Adrenal gland (tissue), 19 donors: ENCODE data around the gene PDCD4. TPM values are rescaled to one million over a fixed set of nuclear protein-coding genes. Genes with fewer than 3 reads are reported as not detected.

Experiments
- DNase-seq, 7 donors: peaks; one replicate each; pipeline ENCODE4 v3.0.0-alpha.2; 2019 to 2020
- H3K27ac ChIP-seq, 5 donors: fragments of 200-600 bp; sonication (generic) in 4 of 5; 1 replicate in 3 of 5; 2 replicates in 2 of 5; pipeline versions ENCODE4 v1.5.1 to v1.8.0; 2016 to 2020; ENCODE audit warnings: mild to moderate bottlenecking in 1 of 5
- H3K27me3 ChIP-seq: fragments of 200-600 bp; 2 replicates; pipeline ENCODE4 v1.8.0; 2021
- H3K36me3 ChIP-seq, 2 donors: fragments of 200-600 bp; replicated peaks in 1 of 2; 1 replicate in 1 of 2; 2 replicates in 1 of 2; pipeline versions ENCODE4 v1.5.1 to v1.8.0; 2018 to 2022
- H3K4me1 ChIP-seq, 2 donors: fragments of 200-600 bp; replicated peaks in 1 of 2; 1 replicate in 1 of 2; 2 replicates in 1 of 2; pipeline versions ENCODE4 v1.5.1 to v1.8.0; 2018 to 2021
- H3K4me3 ChIP-seq, 4 donors: fragments of 200-600 bp; sonication (generic) in 3 of 4; one replicate each; pipeline ENCODE4 v1.5.1; 2016 to 2018
- H3K9me3 ChIP-seq, 3 donors: fragments of 200-600 bp; sonication (generic) in 1 of 3; replicated peaks in 1 of 3; 1 replicate in 2 of 3; 2 replicates in 1 of 3; pipeline versions ENCODE4 v1.5.1 to v1.8.0; 2016 to 2021
- CTCF ChIP-seq, 6 experiments: fragments of 450-650 bp in 4 of 6; fragments of 200-600 bp in 2 of 6; sonication (generic) in 1 of 6; IDR thresholded peaks; 1 replicate in 5 of 6; 2 replicates in 1 of 6; pipeline versions ENCODE4 v1.5.1 to v1.8.0; 2016 to 2021; ENCODE audit warnings: antibody characterized with exemption in 6 of 6, mild to moderate bottlenecking in 2 of 6, moderate library complexity in 1 of 6
- POLR2A ChIP-seq, 2 donors: fragments of 450-650 bp; IDR thresholded peaks; one replicate each; pipeline ENCODE4 v1.6.1; 2017; ENCODE audit warnings: antibody characterized with exemption in 2 of 2, mild to moderate bottlenecking in 2 of 2, moderate library complexity in 1 of 2
- WGBS, 4 donors: extraction: QIAGEN DNeasy Blood & Tissue Kit in 2 of 4; methylation state at CpG; one replicate each; pipeline versions ENCODE4 v1.1.5 to v1.1.7; 2013 to 2017; 5-methylcytosine and 5-hydroxymethylcytosine counted together
- intact Hi-C, 2 donors: fragments of 100-400 bp; cut with DNase I; formaldehyde crosslinking; loops; one replicate each; pipeline versions ENCODE4 v1.14.1 to v1.15.0; 2022 to 2023
- long read RNA-seq, 10 donors: library from polyadenylated mRNA in 3 of 10; unstranded in 2 of 10; stranded (forward) in 1 of 10; transcript quantifications; one replicate each; pipeline ENCODE4 v2.0.0 and lab custom pipeline, GENCODE V29; 2021 to 2026
- polyA plus RNA-seq, 3 donors: library from polyadenylated mRNA; stranded (reverse); fragments of 200-250 nt in 2 of 3; fragments of 350-450 nt in 1 of 3; fragmentation: Illumina TruSeq in 1 of 3; extraction: RNeasy Lipid Tissue Mini Kit (QIAGEN cat#74804) in 1 of 3; gene quantifications; one replicate each; pipeline ENCODE4 v1.2.3, GENCODE V29; 2013 to 2014
- total RNA-seq, 9 donors: library from RNA; depleted of rRNA in 4 of 9; stranded (reverse); fragments of >200 nt in 4 of 9; fragments of 120-200 nt in 1 of 9; fragmentation: NEBNext Ultra II Directional in 1 of 9; extraction: Animal tissue kit (Norgen Biotek cat#: 25700) in 1 of 9; gene quantifications; one replicate each; pipeline versions ENCODE4 v1.1.0 to v1.2.4, GENCODE V29; 2013 to 2023
- donor health status: healthy with polysubstance abuse.
- donor health status: Bipolar disorder and iron deficiency.
- donor health status: DM: yes; HTN: yes; CAD: no.
- donor health status: DM: no; HTN: no; CAD: no.
- donor health status: DM: no; HTN: no; CAD: no.
- donor health status: DM: yes; HTN: yes; CAD: no.

PDCD4 gene
- 100 to 1,000 TPM in 2 of 9 donors, 10 to 100 TPM in 7; 16.8 to 150 (median 42.6) TPM for total RNA-seq
- polyA plus RNA-seq, result 10 to 100 TPM; 39.7 to 75.1 (median 47.0) TPM
- long read RNA-seq, donor 1, transcript PDCD4-201 (12 exons, 3,602 nt), result major isoform, 14 of 76 reads
- long read RNA-seq, donor 1, partial matches to known transcripts, result 62 of 76 reads
- long read RNA-seq, donor 1, other reads (novel, unspliced or antisense), result 0 of 76 reads
- long read RNA-seq, donor 2, transcript PDCD4-201 (12 exons, 3,602 nt), result major isoform, 25 of 71 reads
- long read RNA-seq, donor 2, partial matches to known transcripts, result 44 of 71 reads
- long read RNA-seq, donor 2, other reads (novel, unspliced or antisense), result 0 of 71 reads
- long read RNA-seq, donor 3, transcript PDCD4-201 (12 exons, 3,602 nt), result major isoform, 16 of 16 reads
- long read RNA-seq, donor 3, partial matches to known transcripts, result 0 of 16 reads
- long read RNA-seq, donor 3, other reads (novel, unspliced or antisense), result 0 of 16 reads
- long read RNA-seq, donor 4, transcript PDCD4-201 (12 exons, 3,602 nt), result major isoform, 11 of 24 reads
- long read RNA-seq, donor 4, partial matches to known transcripts, result 1 of 24 reads
- long read RNA-seq, donor 4, other reads (novel, unspliced or antisense), result 12 of 24 reads
- long read RNA-seq, donor 5, transcript PDCD4-201 (12 exons, 3,602 nt), result major isoform, 50 of 71 reads
- long read RNA-seq, donor 5, partial matches to known transcripts, result 5 of 71 reads
- long read RNA-seq, donor 5, other reads (novel, unspliced or antisense), result 14 of 71 reads
- long read RNA-seq, donor 6, transcript PDCD4-201 (12 exons, 3,602 nt), result major isoform, 23 of 34 reads
- long read RNA-seq, donor 6, partial matches to known transcripts, result 0 of 34 reads
- long read RNA-seq, donor 6, other reads (novel, unspliced or antisense), result 11 of 34 reads
- long read RNA-seq, donor 7, partial matches to known transcripts, result 17 of 36 reads
- long read RNA-seq, donor 7, other reads (novel, unspliced or antisense), result 14 of 36 reads
- long read RNA-seq, donor 8, transcript PDCD4-201 (12 exons, 3,602 nt), result major isoform, 36 of 95 reads
- long read RNA-seq, donor 8, partial matches to known transcripts, result 54 of 95 reads
- long read RNA-seq, donor 8, other reads (novel, unspliced or antisense), result 5 of 95 reads
- long read RNA-seq, donor 9, transcript PDCD4-201 (12 exons, 3,602 nt), result major isoform, 28 of 41 reads
- long read RNA-seq, donor 9, partial matches to known transcripts, result 13 of 41 reads
- long read RNA-seq, donor 9, other reads (novel, unspliced or antisense), result 0 of 41 reads
- long read RNA-seq, donor 10, transcript PDCD4-201 (12 exons, 3,602 nt), result major isoform, 8 of 30 reads
- long read RNA-seq, donor 10, partial matches to known transcripts, result 0 of 30 reads
- long read RNA-seq, donor 10, other reads (novel, unspliced or antisense), result 22 of 30 reads

GRCh38 chr10:110871298-110872084, at the start of gene PDCD4:
Gene PDCD4, plus strand, starts transcription at chr10:110871928. Its CDS starts 4,100 bp downstream, at chr10:110876028.
- intact Hi-C loops, result loop anchor here in 1 of 2 donors (2.0 kb wide), 1 partner anchor 69 kb away; no protein-coding TSS in a partner anchor
- Histone ChIP-seq H3K9me3 (no peaks in the 10 kb centered on the region), H3K4me1 (peaks cover 17 to 33% of the 10 kb centered on the region in 2 donors), H3K27ac (peak within 1 kb of the TSS in 4 of 5 donors; percentile 87 to 98 (median 93)), H3K36me3 (no peaks in the 10 kb centered on the region), H3K27me3 (no peaks in the 10 kb centered on the region), H3K4me3 (peak within 1 kb of the TSS; percentile 62 to 95 (median 90))
- TF ChIP-seq POLR2A (IDR thresholded peaks at IDR 0.05) (peak; percentile 74 to 94), CTCF (IDR thresholded peaks at IDR 0.05) (no peak)
- WGBS, 4 donors, result 1 to 2% (median 1%) methylated on average over 22 to 47 of the region's 47 CpGs
- peak; percentile 99 to 100 (median 100) for DNase-seq

DNA sequence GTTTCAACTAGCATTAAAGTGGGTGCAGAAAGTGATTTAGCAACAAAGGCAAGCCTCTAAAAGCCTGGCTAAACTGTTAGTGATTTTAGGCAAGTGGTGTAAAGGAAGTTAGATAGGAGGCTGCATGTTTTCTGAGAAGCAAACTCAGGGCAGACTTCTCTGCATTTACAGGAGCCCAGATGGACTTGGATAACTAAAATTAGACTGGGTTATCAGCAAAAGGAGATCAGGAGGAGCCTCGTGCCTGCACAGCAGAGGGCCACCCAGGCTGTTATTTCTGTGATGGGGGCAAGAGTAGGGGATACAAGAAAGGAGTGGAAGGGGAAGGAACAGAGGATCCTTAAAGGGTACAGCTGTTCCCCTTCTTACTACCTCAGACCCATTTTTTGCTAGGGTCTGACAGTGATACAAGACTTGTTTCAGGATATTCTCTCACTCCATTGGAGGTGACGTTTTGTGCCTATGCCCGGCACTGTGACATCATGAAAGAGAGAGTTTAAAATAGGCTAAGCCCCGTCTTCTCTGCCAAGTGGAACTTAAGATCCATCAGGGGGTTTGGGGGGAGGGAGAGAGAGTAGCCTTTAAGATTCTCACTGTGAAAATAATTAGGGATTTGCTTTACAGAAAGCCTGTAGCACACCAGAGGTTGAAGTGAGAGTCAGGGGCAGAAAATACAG, 49.6 kb upstream of the PDCD4 start:
- TF ChIP-seq CTCF (IDR thresholded peaks at IDR 0.05), result no peak
- TF ChIP-seq POLR2A (IDR thresholded peaks at IDR 0.05), result no peak
- DNase-seq, result no peak
- Histone ChIP-seq H3K27ac (peak overlapping the region in 2 of 5 donors; percentile 73 to 78), H3K36me3 (no peaks in the 10 kb centered on the region), H3K27me3 (no peaks in the 10 kb centered on the region), H3K9me3 (no peaks in the 10 kb centered on the region), H3K4me1 (peaks cover 18% of the 10 kb centered on the region in 2 donors), H3K4me3 (no peak overlapping the region)
- intact Hi-C loops, result no loop called here
- WGBS, 4 donors, result 53 to 65% (median 60%) methylated on average over 4 of the region's 4 CpGs

DNA sequence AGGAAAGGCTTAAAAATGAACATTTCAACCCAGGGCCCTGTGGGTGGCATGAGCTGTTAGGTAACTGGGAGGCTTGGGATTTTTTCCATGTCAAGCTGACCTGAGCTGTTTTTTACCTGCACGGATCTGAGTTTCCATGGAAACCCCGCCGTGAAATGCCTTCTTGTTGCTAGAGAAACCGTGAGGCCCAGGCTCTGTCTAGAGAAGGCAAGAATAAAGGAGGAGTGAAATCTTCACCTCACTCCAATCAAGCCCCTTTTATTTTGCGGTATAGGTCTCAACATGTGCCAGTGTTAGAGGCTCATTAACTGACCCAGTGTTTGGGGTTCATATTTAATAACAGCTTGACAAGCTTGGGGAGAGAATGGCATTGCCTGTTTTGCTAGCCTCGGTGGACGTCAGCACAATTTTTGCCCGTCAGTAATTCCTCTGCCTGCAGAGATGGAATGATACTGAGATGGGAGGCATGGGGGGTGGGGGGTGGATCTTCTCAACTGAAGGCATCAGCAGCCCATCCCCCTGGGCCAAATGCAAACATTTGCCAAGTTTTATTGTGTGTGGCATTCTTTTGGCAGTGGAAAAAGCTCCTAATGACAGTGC, 48.9 kb upstream of the PDCD4 start:
- Histone ChIP-seq H3K4me1 (peaks cover 18% of the 10 kb centered on the region in 2 donors), H3K9me3 (no peaks in the 10 kb centered on the region), H3K27ac (peak overlapping the region in 2 of 5 donors; percentile 58 to 78), H3K4me3 (no peak overlapping the region), H3K36me3 (no peaks in the 10 kb centered on the region), H3K27me3 (no peaks in the 10 kb centered on the region)
- 80 to 86% (median 81%) methylated on average over 8 of the region's 8 CpGs for WGBS, 4 donors
- intact Hi-C loops, result no loop called here
- no peak for TF ChIP-seq CTCF (IDR thresholded peaks at IDR 0.05)
- TF ChIP-seq POLR2A (IDR thresholded peaks at IDR 0.05), result no peak
- DNase-seq, result peak in 1 of 7 donors; percentile 71
